Measurements from ENCODE around the gene DAZL. TPM values are rescaled to one million over a fixed set of nuclear protein-coding genes. Genes with fewer than 3 reads are reported as not detected.

The DAZL gene
- total RNA-seq, 1 donor from 2014 or later, result not detected

GRCh38 chr3:16609927-16610580 lies 4.8 kb upstream of the DAZL start:
- Mint-ChIP-seq H3K4me3 (no peak overlapping the region), H3K9me3 (no peaks in the 10 kb centered on the region), H3K36me3 (no peaks in the 10 kb centered on the region), H3K27me3 (ENCODE audit: low read depth) (no peaks in the 10 kb centered on the region), H3K4me1 (no peaks in the 10 kb centered on the region), H3K27ac (no peak overlapping the region)
- no peak for TF ChIP-seq CTCF (IDR thresholded peaks at IDR 0.05; ENCODE audit: unreplicated experiment)
- no peak for DNase-seq (ENCODE audit: low spot score in 2 of 2, unreplicated experiment in 2 of 2)

- Mint-ChIP-seq H3K4me1 (no peaks in the 10 kb centered on the region), H3K27ac (no peak overlapping the region), H3K36me3 (no peaks in the 10 kb centered on the region), H3K4me3 (no peak overlapping the region), H3K27me3 (ENCODE audit: low read depth) (no peaks in the 10 kb centered on the region), H3K9me3 (no peaks in the 10 kb centered on the region)
- no peak for TF ChIP-seq CTCF (IDR thresholded peaks at IDR 0.05; ENCODE audit: unreplicated experiment)
- no peak for DNase-seq (ENCODE audit: low spot score in 2 of 2, unreplicated experiment in 2 of 2)
Observed at GRCh38 chr3:16608816-16609215, 3.6 kb upstream of the DAZL start.

GRCh38 chr3:16607718-16608117 lies 2.5 kb upstream of the DAZL start:
- TF ChIP-seq CTCF (IDR thresholded peaks at IDR 0.05; ENCODE audit: unreplicated experiment), result no peak
- DNase-seq (ENCODE audit: low spot score in 2 of 2, unreplicated experiment in 2 of 2), result no peak
- Mint-ChIP-seq H3K27me3 (ENCODE audit: low read depth) (no peaks in the 10 kb centered on the region), H3K4me3 (no peak overlapping the region), H3K4me1 (no peaks in the 10 kb centered on the region), H3K36me3 (no peaks in the 10 kb centered on the region), H3K9me3 (no peaks in the 10 kb centered on the region), H3K27ac (no peak overlapping the region)

GRCh38 chr3:16606398-16606797 lies 1.2 kb upstream of the DAZL start:
- TF ChIP-seq CTCF (IDR thresholded peaks at IDR 0.05; ENCODE audit: unreplicated experiment), result no peak
- peaks cover 6% of the 10 kb centered on the region for H3K27me3 Mint-ChIP-seq (ENCODE audit: low read depth)
- H3K27ac Mint-ChIP-seq, result no peak overlapping the region
- no peaks in the 10 kb centered on the region for H3K36me3 Mint-ChIP-seq
- no peaks in the 10 kb centered on the region for H3K9me3 Mint-ChIP-seq
- H3K4me1 Mint-ChIP-seq, result no peaks in the 10 kb centered on the region
- no peak overlapping the region for H3K4me3 Mint-ChIP-seq
- no peak for DNase-seq (ENCODE audit: low spot score in 2 of 2, unreplicated experiment in 2 of 2)

GRCh38 chr3:16605966-16606365 lies 743 bp upstream of the DAZL start:
- no peak for DNase-seq (ENCODE audit: low spot score in 2 of 2, unreplicated experiment in 2 of 2)
- H3K4me1 Mint-ChIP-seq, result no peaks in the 10 kb centered on the region
- TF ChIP-seq CTCF (IDR thresholded peaks at IDR 0.05; ENCODE audit: unreplicated experiment), result no peak
- H3K4me3 Mint-ChIP-seq, result no peak overlapping the region
- peaks cover 9% of the 10 kb centered on the region for H3K27me3 Mint-ChIP-seq (ENCODE audit: low read depth)
- H3K27ac Mint-ChIP-seq, result no peak overlapping the region
- H3K36me3 Mint-ChIP-seq, result no peaks in the 10 kb centered on the region
- H3K9me3 Mint-ChIP-seq, result no peaks in the 10 kb centered on the region

- Mint-ChIP-seq H3K27me3 (ENCODE audit: low read depth) (peaks cover 23% of the 10 kb centered on the region), H3K4me1 (no peaks in the 10 kb centered on the region), H3K9me3 (no peaks in the 10 kb centered on the region), H3K4me3 (no peak overlapping the region), H3K36me3 (no peaks in the 10 kb centered on the region), H3K27ac (no peak overlapping the region)
- no peak for TF ChIP-seq CTCF (IDR thresholded peaks at IDR 0.05; ENCODE audit: unreplicated experiment)
- no peak for DNase-seq (ENCODE audit: low spot score in 2 of 2, unreplicated experiment in 2 of 2)
Observed at GRCh38 chr3:16604433-16604832, 790 bp downstream of the DAZL start.
